Measurements from ENCODE around the gene TMEM217. TPM values are rescaled to one million over a fixed set of nuclear protein-coding genes. Genes with fewer than 3 reads are reported as not detected.

Gene TMEM217
- total RNA-seq, 1 experiment from 2014 or later, result 2.4 TPM

DNA sequence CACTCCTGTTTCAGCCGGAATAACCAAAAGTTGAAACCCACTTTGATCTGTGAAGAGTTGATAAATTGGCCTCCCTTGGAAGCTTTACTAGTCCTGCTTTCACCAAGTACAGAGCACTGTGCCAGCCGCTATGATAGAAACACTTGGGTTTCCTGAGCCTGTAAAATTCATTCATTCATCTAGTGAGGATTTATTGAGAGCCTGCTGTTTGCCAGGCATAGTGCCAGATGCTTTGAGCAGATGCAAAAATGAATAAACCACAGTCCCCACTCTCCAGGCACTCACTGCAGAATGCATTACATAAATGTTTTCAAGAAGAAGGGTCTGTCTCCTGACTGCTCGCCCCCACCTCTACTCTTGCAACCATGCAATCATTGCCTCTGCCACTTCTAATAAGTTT lies 25.3 kb upstream of the TMEM217 start:
- Histone ChIP-seq H3F3A (ENCODE audit: low read length, unreplicated experiment) (no peaks in the 10 kb centered on the region), H3K9ac (ENCODE audit: low read length) (no peak overlapping the region), H3K9me2 (replicated peaks; ENCODE audit: low read length) (no peaks in the 10 kb centered on the region), H3K9me3 (ENCODE audit: low read length) (no peaks in the 10 kb centered on the region), H3K4me3 (ENCODE audit: low read length) (no peak overlapping the region), H2AFZ (ENCODE audit: low read length) (no peak overlapping the region), H3K79me2 (ENCODE audit: low read length) (no peaks in the 10 kb centered on the region), H3K36me3 (ENCODE audit: low read depth, low read length) (peaks cover 38% of the 10 kb centered on the region), H3K27ac (ENCODE audit: low read length) (no peak overlapping the region), H3K4me1 (ENCODE audit: insufficient read depth, low read length) (no peaks in the 10 kb centered on the region), H3K27me3 (ENCODE audit: low read length) (no peaks in the 10 kb centered on the region), H3K4me2 (ENCODE audit: low read length) (no peak overlapping the region), H4K20me1 (ENCODE audit: low read length) (no peaks in the 10 kb centered on the region)
- DNase-seq (no peak), ATAC-seq (no peak)
- intact Hi-C loops (cut with micrococcal nuclease), result no loop called here
- POLR2A ChIA-PET (ENCODE audit: unreplicated experiment), result no interaction called here
- no peak for TF ChIP-seq EZH2 (IDR thresholded peaks at IDR 0.05; ENCODE audit: low read length, unreplicated experiment)
- no peak for TF ChIP-seq CTCF (conservative IDR thresholded peaks at IDR 0.05; ENCODE audit: low read depth, low read length)
- no peak for TF ChIP-seq EZH2phosphoT487 (IDR thresholded peaks at IDR 0.05; ENCODE audit: borderline replicate concordance, low read length)
- no TSS peak for BruUV-seq (replicated peaks)
- CTCF ChIA-PET, result no interaction called here

DNA sequence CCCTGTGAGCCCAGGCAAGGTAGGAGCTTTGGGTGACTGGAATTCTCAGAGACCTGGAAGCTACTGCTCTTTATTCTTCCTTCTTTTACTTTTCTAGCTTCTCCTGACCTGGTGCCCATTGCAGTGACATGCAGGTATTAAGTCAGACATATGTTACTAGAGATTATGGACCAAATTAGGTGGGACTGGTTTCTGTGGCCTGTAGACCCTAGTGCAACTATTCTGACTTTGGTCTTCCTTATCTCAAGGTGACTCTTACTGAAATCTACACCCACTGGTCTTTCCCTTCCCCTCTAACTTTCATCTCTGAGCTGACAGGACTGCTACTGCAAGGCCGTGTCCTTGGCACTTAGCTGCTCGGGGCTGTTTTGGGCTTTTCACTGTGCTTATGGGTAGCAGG lies 24.4 kb upstream of the TMEM217 start:
- CTCF ChIA-PET, result no interaction called here

More for the DNA sequence above, 24.4 kb upstream of the TMEM217 start:
- Histone ChIP-seq H3K4me2 (ENCODE audit: low read length) (no peak overlapping the region), H3K9me3 (ENCODE audit: low read length) (no peaks in the 10 kb centered on the region), H3K27ac (ENCODE audit: low read length) (no peak overlapping the region), H2AFZ (ENCODE audit: low read length) (no peak overlapping the region), H3K79me2 (ENCODE audit: low read length) (no peaks in the 10 kb centered on the region), H3K4me1 (ENCODE audit: insufficient read depth, low read length) (no peaks in the 10 kb centered on the region), H3K27me3 (ENCODE audit: low read length) (no peaks in the 10 kb centered on the region), H3K9me2 (replicated peaks; ENCODE audit: low read length) (no peaks in the 10 kb centered on the region), H3K4me3 (ENCODE audit: low read length) (no peak overlapping the region), H3K36me3 (ENCODE audit: low read depth, low read length) (peaks cover 38% of the 10 kb centered on the region), H4K20me1 (ENCODE audit: low read length) (no peaks in the 10 kb centered on the region), H3F3A (ENCODE audit: low read length, unreplicated experiment) (no peaks in the 10 kb centered on the region), H3K9ac (ENCODE audit: low read length) (no peak overlapping the region)
- ATAC-seq (no peak), DNase-seq (no peak)
- intact Hi-C loops (cut with micrococcal nuclease), result no loop called here
- TF ChIP-seq CTCF (conservative IDR thresholded peaks at IDR 0.05; ENCODE audit: low read depth, low read length) (no peak), EZH2 (IDR thresholded peaks at IDR 0.05; ENCODE audit: low read length, unreplicated experiment) (no peak), EZH2phosphoT487 (IDR thresholded peaks at IDR 0.05; ENCODE audit: borderline replicate concordance, low read length) (no peak)
- POLR2A ChIA-PET (ENCODE audit: unreplicated experiment), result no interaction called here
- no TSS peak for BruUV-seq (replicated peaks)
